HG02759 (cell line): ENCODE results near the gene DAZAP2.
A peak's percentile ranks its signal among the peaks of the same experiment; 100 is the strongest.
"Not testable (repeated sequence)": the region's sequence is repeated elsewhere in the genome, so short reads cannot be mapped to it uniquely, and the experiment has no call there.

ENCODE experiments used
- ATAC-seq: cut with Tn5 transposase; IDR thresholded peaks from one replicate; pipeline ENCODE4 v1.9.1; 2021; ENCODE audit warnings: mild to moderate bottlenecking, moderate library complexity; ENCODE audit not compliant: unreplicated experiment

The DAZAP2 gene

DNA sequence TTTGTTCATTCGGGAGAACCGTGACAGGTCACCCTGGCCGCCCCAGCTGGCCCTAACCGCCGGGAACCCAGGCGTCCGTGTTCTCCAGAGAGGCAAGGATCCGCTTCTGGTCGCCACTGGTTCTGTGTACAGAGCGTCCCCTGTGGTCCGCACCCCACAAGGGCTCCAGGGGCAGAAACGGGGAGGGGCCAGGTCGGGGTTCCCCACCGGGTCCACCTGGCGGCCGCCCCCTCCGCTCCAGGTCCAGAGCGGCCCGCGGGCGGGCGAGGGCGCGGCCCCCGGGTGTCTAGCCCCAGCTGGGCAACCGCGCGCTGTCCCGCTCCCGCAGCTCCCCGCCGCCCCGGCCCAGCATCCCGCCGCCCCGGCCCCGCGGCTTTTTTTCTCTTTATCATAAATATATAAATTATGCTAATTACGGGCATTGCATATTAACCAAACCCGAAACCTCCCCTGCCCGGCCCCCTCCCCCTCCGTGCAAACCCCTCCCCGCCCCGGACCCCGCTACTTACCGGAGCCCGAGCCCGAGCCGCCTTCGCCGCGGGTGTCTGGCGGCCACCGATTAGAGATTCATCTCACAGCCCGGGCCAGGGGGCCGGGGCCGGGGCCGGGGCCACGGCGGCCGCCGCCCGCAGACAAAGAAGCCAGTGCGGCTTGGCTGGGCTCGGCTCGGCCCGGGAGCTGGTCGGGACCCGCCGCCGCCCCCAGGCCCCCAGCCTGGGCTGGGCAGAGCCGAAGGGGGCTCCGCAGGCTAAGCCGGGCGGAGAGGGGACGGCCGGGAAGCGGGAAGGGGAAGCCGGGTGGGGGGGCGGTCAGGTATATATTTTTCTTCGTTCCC is 21.3 kb upstream of the DAZAP2 start:
- peak; percentile 47 for ATAC-seq

DNA sequence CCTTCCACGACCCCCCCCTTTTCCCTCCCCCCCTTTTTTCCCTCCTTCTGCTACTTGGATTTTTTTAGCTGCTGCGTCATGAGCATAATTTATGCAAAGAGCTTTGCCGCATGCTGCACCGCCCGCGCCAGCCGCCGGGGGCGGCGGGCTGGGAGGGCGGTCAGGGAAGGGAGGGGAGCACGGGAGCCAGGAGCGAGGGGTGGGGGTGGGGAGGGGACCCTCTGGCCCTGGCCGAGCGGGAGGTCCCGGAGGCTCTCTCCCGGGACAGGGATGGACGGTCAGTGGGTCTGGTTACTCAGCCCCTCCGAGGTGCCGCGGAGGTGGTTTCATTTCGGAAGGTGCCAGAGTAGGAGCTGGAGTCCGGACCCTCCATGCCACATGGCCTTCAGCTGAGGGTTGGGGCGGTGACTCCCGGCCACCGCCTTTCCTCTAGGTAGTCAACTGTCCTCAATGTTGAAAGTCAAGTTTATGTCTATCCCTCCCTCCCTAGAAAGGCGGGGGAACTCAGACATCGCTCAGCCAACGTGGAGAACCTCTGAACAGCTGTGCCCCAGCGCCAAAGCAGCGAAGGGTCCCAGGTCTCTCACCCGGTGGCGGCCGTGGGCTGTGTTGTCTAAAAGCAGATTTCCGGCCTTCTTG is 20.5 kb upstream of the DAZAP2 start, which contains the start of gene POU6F1:
POU6F1 (minus strand) TSS at position 95 of the 639 bp plus-strand sequence. CDS start 11,226 bp downstream, outside the sequence.
- ATAC-seq: peak; percentile 86

DNA sequence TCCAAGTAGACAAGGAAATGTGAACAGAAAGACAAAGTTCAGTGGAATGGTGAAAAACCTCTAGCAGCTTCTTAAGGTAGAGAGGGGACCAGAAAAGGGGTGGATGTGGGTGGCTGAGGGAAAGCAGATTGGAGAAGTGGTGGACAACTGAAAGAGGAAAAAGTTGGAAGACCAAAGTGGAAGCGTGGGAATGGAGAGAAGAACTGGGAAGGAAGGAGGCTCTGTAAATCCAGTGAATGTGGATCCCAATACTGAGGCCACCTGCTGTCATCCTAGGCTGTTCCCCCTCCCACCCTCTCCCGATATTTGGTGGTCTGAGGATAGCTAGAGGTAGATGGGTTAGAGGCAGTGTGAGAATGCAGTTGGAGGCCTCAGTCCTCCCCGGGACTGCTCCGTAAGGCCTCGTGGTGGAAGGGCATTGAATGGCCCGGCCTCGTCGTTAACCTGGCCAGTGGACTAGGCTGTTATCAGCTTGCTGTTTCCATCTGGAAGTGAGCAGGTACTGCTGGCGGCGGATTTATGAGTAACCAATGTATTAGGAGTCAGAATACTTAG is 19.9 kb upstream of the DAZAP2 start:
- ATAC-seq: no peak

GRCh38 chr12:51219322-51219721 is 19.3 kb upstream of the DAZAP2 start:
- no peak for ATAC-seq

- ATAC-seq: not testable (repeated sequence)
Observed at GRCh38 chr12:51219857-51220256, 18.8 kb upstream of the DAZAP2 start.

DNA sequence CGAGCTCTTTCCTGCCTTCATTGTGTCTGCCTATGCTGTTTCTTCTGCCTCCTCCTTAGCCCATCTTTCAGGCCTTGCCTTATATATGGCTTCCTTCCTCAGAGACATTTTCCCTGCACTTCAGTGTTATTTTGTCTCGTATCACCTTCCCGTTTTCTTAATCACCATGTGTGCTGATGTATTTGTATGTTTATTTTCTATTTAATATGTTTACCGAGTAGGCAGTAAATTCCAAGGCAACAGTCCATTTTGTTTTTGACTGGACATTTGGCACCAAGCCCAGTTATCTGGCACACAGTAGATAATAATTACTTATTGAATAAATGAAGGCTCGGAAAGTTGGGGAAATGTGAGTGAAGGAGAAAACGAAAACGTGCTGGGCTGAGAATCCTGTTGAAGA is 16.2 kb upstream of the DAZAP2 start:
- ATAC-seq: no peak

GRCh38 chr12:51224625-51225024 is 14.0 kb upstream of the DAZAP2 start:
- no peak for ATAC-seq

DNA sequence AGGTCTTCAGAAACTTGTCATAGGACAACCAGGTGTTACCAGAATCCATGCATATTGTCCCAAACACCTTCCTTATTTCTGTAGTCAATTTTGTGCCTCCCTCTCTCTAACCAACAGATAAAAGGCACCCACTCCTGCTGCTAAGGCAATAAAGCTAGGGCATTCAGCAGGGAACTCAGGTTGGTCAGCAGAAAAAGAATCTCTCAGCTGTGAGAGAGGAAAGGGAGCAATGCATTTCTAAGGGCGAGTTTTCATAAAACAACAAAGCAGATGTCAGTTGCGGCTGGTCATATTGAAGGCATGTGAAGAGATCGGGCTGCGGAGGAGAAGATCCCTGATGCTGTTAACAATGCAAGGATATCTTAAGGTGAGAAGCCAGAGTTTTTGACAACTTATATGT is 13.4 kb upstream of the DAZAP2 start:
- no peak for ATAC-seq

- no peak for ATAC-seq
Observed at GRCh38 chr12:51225771-51226170, 12.9 kb upstream of the DAZAP2 start.

GRCh38 chr12:51227112-51227511 is 11.5 kb upstream of the DAZAP2 start:
- ATAC-seq: not testable (repeated sequence)

- ATAC-seq: no peak
Observed at GRCh38 chr12:51227962-51228361, 10.7 kb upstream of the DAZAP2 start.

DNA sequence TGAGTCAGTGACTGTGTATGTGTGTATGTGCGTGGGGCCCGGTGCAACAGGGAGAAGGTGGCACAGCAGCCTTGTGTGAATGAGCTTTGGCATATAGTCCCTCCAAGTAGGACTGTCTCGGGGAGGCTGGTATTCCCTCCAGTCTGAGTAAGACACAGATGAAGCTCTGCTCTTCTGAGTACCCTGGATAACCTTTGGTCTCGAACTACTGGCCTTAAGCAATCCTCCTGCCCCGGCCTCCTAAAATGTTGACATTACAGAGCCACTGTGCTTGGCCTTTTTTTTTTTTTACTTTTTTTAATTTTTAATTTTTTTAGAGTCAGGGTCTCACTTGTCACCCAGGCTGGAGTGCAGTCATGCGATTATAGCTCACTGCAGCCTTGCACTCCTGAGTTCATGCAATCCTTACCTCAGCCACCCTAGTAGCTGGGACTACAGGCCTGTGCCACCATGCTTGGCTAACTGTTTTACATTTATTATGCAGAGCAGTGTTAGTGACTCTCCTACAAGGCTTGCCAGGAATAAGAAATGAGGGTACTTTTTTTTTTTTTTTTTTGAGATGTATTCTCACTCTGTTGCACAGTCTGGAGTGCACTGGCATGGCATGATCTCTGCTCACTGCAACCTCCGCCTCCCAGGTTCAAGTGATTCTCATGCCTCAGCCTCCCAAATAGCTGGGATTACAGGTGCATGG is 9.4 kb upstream of the DAZAP2 start:
- ATAC-seq: no peak

- ATAC-seq: no peak
Observed at GRCh38 chr12:51232642-51233041, 6.0 kb upstream of the DAZAP2 start.

DNA sequence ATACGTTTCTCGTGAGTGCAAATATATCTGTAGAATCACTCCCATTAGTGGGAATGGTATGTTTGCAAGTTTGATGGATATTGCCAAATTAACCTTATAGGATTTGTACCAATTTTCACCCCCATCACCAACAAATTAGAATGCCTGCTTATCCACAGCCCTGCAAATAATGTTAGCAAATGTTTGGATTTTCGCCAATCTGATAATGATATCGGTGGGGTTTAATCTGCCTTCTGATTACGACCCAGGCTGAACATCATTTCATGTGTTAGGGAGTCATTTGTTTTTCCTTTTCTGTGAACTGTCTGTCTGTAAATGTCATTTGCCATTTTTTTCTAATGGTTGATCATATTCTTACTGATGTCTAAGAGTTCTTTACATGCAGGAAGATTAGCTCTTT is 4.1 kb upstream of the DAZAP2 start:
- ATAC-seq: no peak

GRCh38 chr12:51238037-51238509 is 553 bp upstream of the DAZAP2 start:
- ATAC-seq: peak; percentile 2

DNA sequence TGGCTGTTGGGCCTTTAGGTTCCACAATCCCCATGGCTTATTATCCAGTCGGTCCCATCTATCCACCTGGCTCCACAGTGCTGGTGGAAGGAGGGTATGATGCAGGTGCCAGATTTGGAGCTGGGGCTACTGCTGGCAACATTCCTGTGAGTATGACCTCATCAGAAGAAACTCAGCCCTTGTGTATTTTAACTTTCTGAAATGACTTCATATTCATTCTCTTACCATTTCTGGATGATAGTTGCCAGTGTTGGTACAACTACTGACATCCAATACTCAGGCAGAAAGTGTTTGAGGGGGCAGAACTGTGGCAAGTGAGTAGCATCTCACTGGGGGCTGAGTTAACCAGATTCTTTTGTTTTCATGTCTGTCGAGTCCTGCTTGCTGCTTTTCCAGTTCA is 2.3 kb downstream of the DAZAP2 start:
- no peak for ATAC-seq

DNA sequence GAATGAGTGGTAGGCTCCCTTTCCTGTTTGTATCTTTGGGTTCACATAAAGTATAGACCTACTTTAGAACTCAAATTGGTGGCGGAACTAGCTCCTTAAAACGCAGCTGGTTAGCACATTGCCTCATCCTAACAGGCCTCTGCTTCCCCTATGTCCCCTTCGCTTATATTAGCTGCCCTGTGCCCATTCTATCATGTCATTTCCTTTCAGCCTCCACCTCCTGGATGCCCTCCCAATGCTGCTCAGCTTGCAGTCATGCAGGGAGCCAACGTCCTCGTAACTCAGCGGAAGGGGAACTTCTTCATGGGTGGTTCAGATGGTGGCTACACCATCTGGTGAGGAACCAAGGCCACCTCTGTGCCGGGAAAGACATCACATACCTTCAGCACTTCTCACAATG is 3.5 kb downstream of the DAZAP2 start:
- no peak for ATAC-seq

DNA sequence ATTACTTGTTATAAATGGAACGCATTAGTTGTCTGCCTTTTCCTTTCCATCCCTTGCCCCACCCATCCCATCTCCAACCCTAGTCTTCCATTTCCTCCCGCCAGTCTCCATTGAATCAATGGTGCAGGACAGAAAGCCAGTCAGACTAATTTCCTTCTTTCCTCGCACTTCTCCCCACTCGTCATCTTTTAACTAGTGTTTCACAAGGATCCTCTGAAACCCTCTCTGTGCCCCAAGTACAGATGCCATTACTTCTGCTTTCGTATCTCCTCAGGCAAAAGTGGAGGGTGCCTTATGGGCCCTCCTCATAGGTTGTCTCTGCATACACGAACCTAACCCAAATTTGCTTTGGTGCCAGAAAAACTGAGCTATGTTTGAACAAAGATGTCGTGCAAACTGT is 4.2 kb downstream of the DAZAP2 start:
- no peak for ATAC-seq

DNA sequence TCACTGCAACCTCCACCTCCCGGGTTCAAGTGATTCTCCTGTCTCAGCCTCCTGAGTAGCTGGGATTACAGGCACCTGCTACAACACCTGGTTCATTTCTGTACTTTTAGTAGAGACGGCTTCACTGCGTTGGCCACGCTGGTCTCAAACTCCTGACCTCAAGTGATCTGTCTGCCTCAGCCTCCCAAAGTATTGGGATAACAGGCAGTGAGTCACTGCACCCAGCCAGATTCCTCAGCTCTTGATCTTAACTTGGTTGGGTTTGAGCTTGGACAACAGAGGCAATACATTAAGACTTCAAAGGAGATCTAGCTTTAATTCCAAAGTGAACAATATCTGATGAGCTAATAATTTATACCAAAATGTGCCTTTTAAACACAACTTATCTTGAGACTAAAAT is 5.6 kb downstream of the DAZAP2 start:
- ATAC-seq: no peak

GRCh38 chr12:51245476-51246253 is 7.0 kb downstream of the DAZAP2 start:
- no peak for ATAC-seq
